Epidermal melanocyte (primary cell): Measurements from ENCODE around the gene TMEM94.

Experiments
- DNase-seq: peaks from one replicate; pipeline ENCODE4 v3.0.0; 2011; ENCODE audit warnings: low spot score; ENCODE audit not compliant: insufficient read length

Gene TMEM94

GRCh38 chr17:75496005-75496404 lies 39.6 kb downstream of the TMEM94 start:
- DNase-seq = no peak

GRCh38 chr17:75498039-75498725 lies 41.7 kb downstream of the TMEM94 start:
- DNase-seq = no peak

- DNase-seq = no peak
Measured at GRCh38 chr17:75498726-75499213, 42.3 kb downstream of the TMEM94 start.

GRCh38 chr17:75499313-75500022 lies 43.0 kb downstream of the TMEM94 start:
- DNase-seq = no peak

GRCh38 chr17:75500419-75501216 lies 44.2 kb downstream of the TMEM94 start:
- no peak for DNase-seq

- DNase-seq = no peak
Measured at GRCh38 chr17:75501378-75502071, 45.1 kb downstream of the TMEM94 start.

- no peak for DNase-seq
Measured at GRCh38 chr17:75502072-75502720, 45.8 kb downstream of the TMEM94 start.

GRCh38 chr17:75502721-75503329 lies 46.4 kb downstream of the TMEM94 start:
- no peak for DNase-seq

- no peak for DNase-seq
Measured at GRCh38 chr17:75503337-75503950, 47.0 kb downstream of the TMEM94 start.

- no peak for DNase-seq
Measured at GRCh38 chr17:75503976-75504346, 47.5 kb downstream of the TMEM94 start.

GRCh38 chr17:75504347-75505151 lies 48.1 kb downstream of the TMEM94 start:
- no peak for DNase-seq

- no peak for DNase-seq
Measured at GRCh38 chr17:75505152-75505409, 48.6 kb downstream of the TMEM94 start.

GRCh38 chr17:75505640-75506039 lies 49.2 kb downstream of the TMEM94 start:
- DNase-seq = no peak

- no peak for DNase-seq
Measured at GRCh38 chr17:75506134-75506533, 49.7 kb downstream of the TMEM94 start.

- DNase-seq = no peak
Measured at GRCh38 chr17:75506888-75507287, 50.5 kb downstream of the TMEM94 start.

- peak; percentile 73 for DNase-seq
Measured at GRCh38 chr17:75507733-75508719, 51.6 kb downstream of the TMEM94 start.

GRCh38 chr17:75508931-75509361 lies 52.5 kb downstream of the TMEM94 start:
- DNase-seq = no peak

GRCh38 chr17:75509528-75510258 lies 53.3 kb downstream of the TMEM94 start:
- DNase-seq = no peak
